Lung (tissue), 12 donors: ENCODE measurements around the gene HPSE2. TPM values are rescaled to one million over a fixed set of nuclear protein-coding genes. Genes with fewer than 3 reads are reported as not detected.

Experiments used
- ATAC-seq: fragments of 200-7000 bp; cut with Tn5 transposase; one replicate; pipeline ENCODE4 v1.9.1; 2020; ENCODE audit warnings: moderate number of reproducible peaks; ENCODE audit not compliant: insufficient read depth, low FRiP score
- DNase-seq, 3 donors: peaks; one replicate each; pipeline ENCODE4 v3.0.0-alpha.2; 2013 to 2017
- H3K27ac ChIP-seq, 2 donors: one replicate each; pipeline ENCODE4 v1.5.1; 2013; ENCODE audit warnings: mild to moderate bottlenecking in 2 of 2, moderate library complexity in 2 of 2, control low read depth in 1 of 2, inconsistent platforms in 1 of 2, low read depth in 1 of 2, low read length in 1 of 2
- H3K27me3 ChIP-seq, 3 donors: one replicate each; pipeline ENCODE4 v1.5.1; 2013; ENCODE audit warnings: low read length in 2 of 3; ENCODE audit not compliant: control insufficient read depth in 3 of 3, insufficient read depth in 3 of 3
- H3K36me3 ChIP-seq, 4 donors: one replicate each; pipeline ENCODE4 v1.5.1; 2013; ENCODE audit warnings: low read length in 4 of 4, mild to moderate bottlenecking in 1 of 4, moderate library complexity in 1 of 4; ENCODE audit not compliant: control insufficient read depth in 4 of 4, insufficient read depth in 4 of 4
- H3K4me1 ChIP-seq, 5 donors: one replicate each; pipeline ENCODE4 v1.5.1; 2013; ENCODE audit warnings: low read length in 5 of 5, mild to moderate bottlenecking in 2 of 5, moderate library complexity in 1 of 5; ENCODE audit not compliant: control insufficient read depth in 5 of 5, insufficient read depth in 5 of 5
- H3K4me3 ChIP-seq: one replicate; pipeline ENCODE4 v1.5.1; 2013; ENCODE audit warnings: mild to moderate bottlenecking, control low read depth, moderate library complexity
- H3K9ac ChIP-seq, 2 donors: one replicate each; pipeline ENCODE4 v1.5.1; 2013; ENCODE audit warnings: low read length in 2 of 2, control low read depth in 1 of 2; ENCODE audit not compliant: insufficient read depth in 1 of 2
- H3K9me3 ChIP-seq, 4 donors: one replicate each; pipeline ENCODE4 v1.5.1; 2013; ENCODE audit warnings: low read length in 3 of 4, mild to moderate bottlenecking in 1 of 4, moderate library complexity in 1 of 4; ENCODE audit not compliant: control insufficient read depth in 4 of 4, insufficient read depth in 3 of 4
- CTCF ChIP-seq: IDR thresholded peaks from 2 replicates; pipeline ENCODE4 v1.5.1; 2012; ENCODE audit warnings: mild to moderate bottlenecking; ENCODE audit errors: control extremely low read depth, extremely low read depth
- WGBS, 2 donors: extraction: QIAGEN DNeasy Blood & Tissue Kit; methylation state at CpG; one replicate each; pipeline ENCODE4 v1.1.7; 2013; 5-methylcytosine and 5-hydroxymethylcytosine counted together
- polyA plus RNA-seq, 2 donors: library from polyadenylated mRNA; stranded (reverse); fragments of 200-250 nt; gene quantifications; one replicate each; pipeline ENCODE4 v1.2.1, GENCODE V29; 2013
- total RNA-seq, 2 donors: library from RNA; depleted of rRNA in 1 of 2; stranded (reverse); fragments of >200 nt in 1 of 2; gene quantifications; one replicate each; pipeline ENCODE4 v1.2.1, GENCODE V29; 2014 to 2021
- donor health status: control.
- donor health status: control.
- donor health status: Bipolar disorder and iron deficiency.
- donor health status: healthy.
- donor health status: DM: yes; HTN: yes; CAD: no.

HPSE2 gene
- total and polyA plus RNA-seq, 4 donors = 0.32 to 47.3 (median 1.9) TPM

GRCh38 chr10:98431016-98431415, 804.6 kb downstream of the HPSE2 start:
- no peak for TF ChIP-seq CTCF
- 91 to 100% methylated on average over 8 of the region's 8 CpGs for WGBS, 2 donors
- Histone ChIP-seq H3K4me1 (peaks cover 0 to 7% (median 0%) of the 10 kb centered on the region in 5 donors), H3K9me3 (peaks cover 0 to 8% (median 1%) of the 10 kb centered on the region in 4 donors), H3K27me3 (no peaks in the 10 kb centered on the region), H3K36me3 (peaks cover 32 to 57% (median 40%) of the 10 kb centered on the region in 4 donors), H3K9ac (no peak overlapping the region), H3K4me3 (no peak overlapping the region), H3K27ac (peak overlapping the region in 1 of 2 donors; percentile 81)
- no peak for DNase-seq
- ATAC-seq = no peak

GRCh38 chr10:98430427-98430826, 805.2 kb downstream of the HPSE2 start:
- WGBS, 2 donors = 98% methylated on average over 8 of the region's 8 CpGs
- H3K36me3 ChIP-seq = peaks cover 32 to 54% (median 38%) of the 10 kb centered on the region in 4 donors

GRCh38 chr10:98429320-98430072, 806.2 kb downstream of the HPSE2 start:
- no peak for ATAC-seq
- H3K36me3 ChIP-seq = peaks cover 30 to 53% (median 33%) of the 10 kb centered on the region in 4 donors
- no peak for TF ChIP-seq CTCF

More at GRCh38 chr10:98430427-98430826, 805.2 kb downstream of the HPSE2 start:
- H3K9ac ChIP-seq = no peak overlapping the region
- no peaks in the 10 kb centered on the region for H3K27me3 ChIP-seq
- TF ChIP-seq CTCF = no peak
- DNase-seq = no peak
- peaks cover 0 to 8% (median 1%) of the 10 kb centered on the region in 4 donors for H3K9me3 ChIP-seq
- ATAC-seq = no peak
- no peak overlapping the region for H3K4me3 ChIP-seq
- H3K27ac ChIP-seq = peak overlapping the region in 1 of 2 donors; percentile 52
- peaks cover 0 to 7% (median 0%) of the 10 kb centered on the region in 5 donors for H3K4me1 ChIP-seq

More at GRCh38 chr10:98429320-98430072, 806.2 kb downstream of the HPSE2 start:
- no peak overlapping the region for H3K9ac ChIP-seq
- peaks cover 0 to 8% (median 1%) of the 10 kb centered on the region in 4 donors for H3K9me3 ChIP-seq
- DNase-seq = no peak
- H3K4me3 ChIP-seq = no peak overlapping the region
- H3K27me3 ChIP-seq = no peaks in the 10 kb centered on the region
- 96 to 97% methylated on average over 22 of the region's 22 CpGs for WGBS, 2 donors
- no peak overlapping the region for H3K27ac ChIP-seq
- peaks cover 0 to 5% (median 0%) of the 10 kb centered on the region in 5 donors for H3K4me1 ChIP-seq
